Neural progenitor cell (in vitro differentiated cells): Measurements from ENCODE around the gene HNRNPM.

Experiments used
- CTCF ChIP-seq: fragments of 200-600 bp; sonication (generic); IDR thresholded peaks from 2 replicates; pipeline ENCODE4 v1.5.1; 2017; ENCODE audit warnings: antibody characterized with exemption, mild to moderate bottlenecking
- EZH2 ChIP-seq: fragments of 200-600 bp; sonication (generic); IDR thresholded peaks from 2 replicates; pipeline ENCODE4 v1.6.1; 2017; ENCODE audit warnings: antibody characterized with exemption, mild to moderate bottlenecking, moderate library complexity
- EZH2phosphoT487 ChIP-seq: fragments of 200-600 bp; sonication (generic); IDR thresholded peaks from 2 replicates; pipeline ENCODE4 v1.6.1; 2017; ENCODE audit warnings: antibody characterized with exemption

GRCh38 chr19:8398311-8398771 is 46.4 kb upstream of the HNRNPM start:
- no peak for TF ChIP-seq CTCF
- TF ChIP-seq EZH2phosphoT487: no peak
- no peak for TF ChIP-seq EZH2
